Measurements from ENCODE around the gene CLEC18B.
"Not testable (repeated sequence)": the region's sequence is repeated elsewhere in the genome, so short reads cannot be mapped to it uniquely, and the experiment has no call there.

CLEC18B gene

DNA sequence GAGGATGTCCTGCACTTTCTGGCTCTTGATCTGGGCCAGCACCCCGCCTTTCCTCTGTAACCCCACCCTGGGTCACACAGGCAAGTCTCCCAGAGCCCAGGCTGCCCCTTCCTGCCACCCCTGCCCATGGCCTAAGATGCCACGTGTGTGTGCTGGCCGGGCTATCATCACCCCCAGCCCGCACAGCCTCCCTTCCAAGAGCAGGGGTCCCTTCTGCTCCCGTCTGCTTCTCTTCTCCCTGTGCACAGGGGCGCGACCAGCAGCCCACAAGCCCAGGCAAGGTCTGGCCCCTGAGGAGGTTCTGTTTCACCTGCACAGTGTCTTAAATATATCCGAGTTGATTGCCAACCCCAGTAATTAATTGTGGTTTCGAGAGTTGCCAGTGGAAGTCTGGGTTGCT lies 10.3 kb downstream of the CLEC18B start:
- not testable (repeated sequence) for H3K4me3 ChIP-seq (ENCODE audit: low read depth, low read length)

DNA sequence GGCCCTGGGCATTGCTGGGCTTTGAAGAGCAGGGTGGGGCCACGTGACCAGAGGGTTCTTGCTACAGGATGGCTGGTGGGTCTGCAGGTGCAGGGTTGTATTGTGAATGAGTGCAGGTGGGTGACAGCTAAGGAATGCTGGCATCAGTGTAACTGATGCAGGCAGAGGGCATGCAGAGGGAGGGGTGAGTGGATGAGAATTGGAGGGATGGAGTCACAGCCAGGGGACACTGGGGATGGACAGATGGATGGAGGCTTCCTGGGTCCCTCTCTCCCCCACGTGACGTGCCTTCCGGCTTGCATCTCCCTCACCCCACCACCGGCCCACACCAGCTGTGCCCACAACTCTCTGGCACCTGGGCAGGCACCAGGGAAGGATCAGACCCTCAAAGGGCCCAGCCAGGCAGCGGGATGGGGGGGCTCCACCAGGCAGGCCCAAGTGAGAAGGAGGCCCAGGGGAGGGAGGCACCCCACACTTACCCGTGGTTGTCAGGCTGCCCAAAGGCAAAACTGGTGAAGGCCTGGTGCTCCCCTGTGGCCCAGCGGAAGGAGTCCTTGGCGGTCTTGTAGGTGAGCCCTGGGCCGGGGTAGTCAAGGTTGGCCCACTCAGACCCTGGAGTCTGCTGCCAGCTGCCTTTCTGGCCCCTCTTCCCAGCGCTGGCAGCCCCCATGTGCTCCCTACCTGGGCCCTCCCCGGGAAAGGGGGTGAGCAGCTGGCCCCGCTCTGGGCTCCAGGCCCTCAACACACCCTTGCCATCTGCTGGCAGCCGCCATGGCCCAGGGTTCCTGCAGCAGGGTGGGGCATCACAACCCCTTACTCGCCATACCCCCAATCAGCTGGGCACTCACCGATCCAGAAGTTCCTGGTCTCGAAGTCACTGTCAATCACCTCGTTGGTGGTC lies 11.0 kb downstream of the CLEC18B start:
- not testable (repeated sequence) for H3K4me3 ChIP-seq (ENCODE audit: low read depth, low read length)

DNA sequence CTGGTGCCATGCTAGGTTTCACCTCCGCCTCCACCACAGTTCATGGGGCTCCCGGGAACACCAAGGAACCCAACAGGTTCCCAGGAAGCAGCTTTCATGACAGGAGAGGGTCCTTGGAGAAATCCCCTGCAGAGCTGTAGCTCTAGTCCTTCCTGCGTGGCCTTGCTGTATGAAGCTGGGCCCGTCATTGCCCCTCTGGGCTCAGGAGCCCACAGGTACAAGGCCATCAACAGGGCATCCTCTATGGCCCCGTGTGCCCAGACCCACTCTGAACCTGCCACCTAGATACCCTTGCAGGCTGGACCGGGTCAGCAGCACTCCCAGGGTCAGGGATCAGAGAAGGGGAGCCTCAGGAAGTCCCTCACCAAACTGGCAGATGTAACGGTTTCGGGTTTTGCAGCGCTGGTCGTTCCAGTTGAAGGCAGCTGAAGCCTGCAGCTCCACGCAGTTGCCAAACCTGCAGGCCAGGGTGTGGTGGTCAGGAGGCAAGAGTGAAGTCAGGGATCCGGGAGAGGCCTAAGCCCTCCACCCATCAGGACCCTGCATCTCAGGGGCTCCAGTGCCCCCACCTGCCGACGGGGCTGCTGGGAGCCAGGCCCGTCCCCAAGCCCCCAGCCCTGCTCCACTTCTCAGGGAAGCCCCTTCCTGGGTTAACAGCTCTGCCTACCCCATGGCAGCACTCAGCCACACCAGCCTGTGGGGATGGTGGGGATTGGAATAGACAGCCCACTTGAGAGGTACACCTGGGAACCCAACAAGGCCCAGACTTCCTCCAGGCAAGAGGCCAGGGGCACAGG lies 11.9 kb downstream of the CLEC18B start:
- H3K4me3 ChIP-seq (ENCODE audit: low read depth, low read length): not testable (repeated sequence)

DNA sequence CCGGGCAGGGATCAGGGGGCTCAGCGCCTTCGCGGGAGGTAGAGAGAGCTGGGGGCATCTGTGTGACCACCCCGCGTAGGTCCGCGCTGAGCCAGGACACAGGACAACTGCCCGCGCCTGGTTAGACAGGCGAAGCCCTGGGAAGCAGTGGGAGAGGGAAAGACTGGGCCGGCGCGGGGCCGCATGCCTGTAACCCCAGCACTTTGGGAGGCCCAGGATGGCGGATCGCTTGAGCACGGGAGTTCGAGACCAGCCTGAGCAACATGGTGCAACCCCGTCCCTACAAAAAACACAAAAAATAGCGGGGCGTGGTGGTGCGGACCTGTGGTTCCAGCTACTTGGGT lies 13.9 kb downstream of the CLEC18B start:
- not testable (repeated sequence) for H3K4me3 ChIP-seq (ENCODE audit: low read depth, low read length)

DNA sequence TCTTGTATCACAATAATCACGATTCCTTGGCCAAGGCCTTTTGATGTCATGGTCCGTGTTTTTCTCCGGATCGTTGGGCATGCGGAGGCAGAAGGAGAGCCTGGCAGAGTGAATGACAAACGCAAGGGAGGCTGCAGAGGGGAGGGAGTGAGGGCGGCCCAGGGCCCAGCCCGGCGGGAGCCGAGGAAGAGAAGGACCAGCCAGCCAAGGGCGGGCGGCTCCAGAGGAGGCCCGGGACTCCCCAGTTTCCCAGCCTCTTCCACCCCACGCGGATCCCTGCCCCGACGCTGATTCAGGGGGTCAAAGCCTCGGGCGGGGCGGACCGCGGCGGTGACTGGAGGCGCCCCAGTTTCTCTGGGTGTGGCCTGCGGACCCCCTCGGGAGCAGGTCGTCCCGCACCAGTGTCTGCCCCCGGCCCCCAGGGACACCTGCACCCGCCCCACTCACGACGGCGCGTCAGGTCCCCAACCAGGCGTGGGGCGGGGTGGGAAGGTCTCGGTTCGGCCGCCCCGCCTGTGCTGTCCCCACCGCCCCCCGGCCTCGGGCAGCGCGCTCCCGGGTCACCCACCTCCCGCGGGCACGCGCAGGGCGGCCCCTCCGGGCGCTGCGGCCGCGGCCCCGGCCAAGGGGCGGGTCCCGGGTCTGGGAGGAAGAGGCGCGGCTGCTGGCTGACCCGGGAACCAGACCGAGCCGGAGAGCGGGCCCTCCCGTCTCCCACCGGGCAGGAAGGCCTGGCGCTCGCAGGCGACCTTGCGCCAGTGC lies 14.5 kb downstream of the CLEC18B start:
- not testable (repeated sequence) for H3K4me3 ChIP-seq (ENCODE audit: low read depth, low read length)

DNA sequence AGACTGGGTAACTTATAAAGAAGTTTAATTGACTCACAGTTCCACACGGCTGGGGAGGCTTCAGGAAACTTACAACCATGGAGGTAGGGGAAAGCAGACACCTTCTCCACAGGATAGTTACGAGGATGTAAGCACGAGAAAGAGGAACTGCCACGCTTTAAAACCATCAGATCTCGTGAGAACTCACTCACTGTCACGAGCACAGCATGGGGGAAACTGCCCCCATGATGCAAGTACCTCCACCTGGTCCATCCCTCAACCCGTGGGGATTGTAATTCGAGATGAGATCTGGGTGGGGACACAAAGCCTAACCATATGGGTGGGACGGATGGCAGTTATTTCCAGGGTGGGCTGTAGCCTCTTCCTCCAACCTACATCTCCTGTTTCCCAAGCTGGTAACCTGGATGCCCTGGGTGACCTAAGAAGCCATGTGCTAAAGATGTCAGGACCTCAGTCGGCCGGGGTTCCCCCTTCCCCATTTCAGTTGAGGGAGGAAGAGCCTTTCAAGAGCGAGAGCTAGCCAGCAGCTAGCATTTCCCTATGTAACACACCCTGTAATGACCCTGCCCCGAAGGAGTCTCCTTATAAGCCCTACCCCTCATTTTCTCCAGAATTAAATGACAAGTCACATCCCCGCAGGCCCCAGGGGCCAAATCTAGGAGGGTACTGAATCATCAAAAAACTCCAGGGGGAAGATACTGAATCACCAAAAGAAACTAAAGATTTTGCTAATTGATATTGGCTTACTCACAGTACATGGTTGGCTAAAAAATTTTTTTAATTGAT lies 16.9 kb downstream of the CLEC18B start:
- H3K4me3 ChIP-seq (ENCODE audit: low read depth, low read length): not testable (repeated sequence)

DNA sequence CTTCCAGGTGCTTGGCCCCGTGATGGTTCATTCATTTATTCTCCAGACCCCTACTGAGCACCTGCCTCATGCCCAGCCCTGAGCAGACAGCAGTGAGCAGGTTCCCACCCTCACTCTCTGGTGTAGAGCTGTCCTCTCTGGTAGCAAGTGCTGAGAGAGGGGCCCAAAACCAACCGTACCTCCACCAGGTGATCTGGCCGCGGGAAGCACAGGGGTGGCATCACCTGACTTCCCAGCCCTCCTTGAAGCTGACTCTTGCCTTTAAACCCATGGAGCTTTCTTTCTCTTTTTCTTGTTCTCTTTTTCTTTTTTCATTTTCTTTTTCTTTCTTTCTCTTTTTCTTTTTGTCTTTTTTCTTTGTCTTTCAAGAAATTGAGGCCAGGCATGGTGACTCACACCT lies 21.0 kb downstream of the CLEC18B start:
- not testable (repeated sequence) for H3K4me3 ChIP-seq (ENCODE audit: low read depth, low read length)

DNA sequence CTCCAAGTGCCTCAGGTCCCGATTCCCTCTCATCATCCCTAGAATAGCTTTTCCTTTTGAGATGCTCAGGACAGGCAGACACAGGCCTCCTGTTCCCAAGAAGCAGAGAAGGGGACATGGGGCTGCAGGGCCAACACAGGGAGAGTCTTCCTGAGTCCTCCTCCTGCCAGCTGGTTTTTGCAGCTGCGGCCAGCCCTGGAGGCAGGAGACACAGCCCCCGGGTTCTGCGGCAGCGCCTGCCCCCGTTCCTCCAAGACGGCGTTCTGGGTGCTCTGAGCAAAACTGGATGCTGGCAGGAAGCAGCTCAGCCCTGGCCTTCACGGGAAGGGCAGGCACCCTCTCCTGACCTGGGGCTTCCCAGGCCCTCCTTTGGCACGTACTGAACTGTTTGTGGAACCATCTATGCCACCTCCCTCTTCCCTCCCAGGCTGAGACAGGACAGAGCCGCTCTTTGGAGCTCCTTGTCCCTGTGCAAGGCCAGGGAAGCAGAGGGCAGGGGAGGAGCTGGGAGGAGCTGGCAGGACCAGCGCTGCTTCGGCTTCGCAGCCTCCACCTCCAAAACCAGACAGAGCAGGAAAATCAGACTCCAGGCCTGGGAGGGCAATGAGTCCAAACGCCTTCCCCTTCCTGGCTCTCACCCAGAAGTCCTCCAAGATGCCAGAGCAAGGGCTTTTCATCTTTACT lies 22.9 kb downstream of the CLEC18B start:
- H3K4me3 ChIP-seq (ENCODE audit: low read depth, low read length): not testable (repeated sequence)

DNA sequence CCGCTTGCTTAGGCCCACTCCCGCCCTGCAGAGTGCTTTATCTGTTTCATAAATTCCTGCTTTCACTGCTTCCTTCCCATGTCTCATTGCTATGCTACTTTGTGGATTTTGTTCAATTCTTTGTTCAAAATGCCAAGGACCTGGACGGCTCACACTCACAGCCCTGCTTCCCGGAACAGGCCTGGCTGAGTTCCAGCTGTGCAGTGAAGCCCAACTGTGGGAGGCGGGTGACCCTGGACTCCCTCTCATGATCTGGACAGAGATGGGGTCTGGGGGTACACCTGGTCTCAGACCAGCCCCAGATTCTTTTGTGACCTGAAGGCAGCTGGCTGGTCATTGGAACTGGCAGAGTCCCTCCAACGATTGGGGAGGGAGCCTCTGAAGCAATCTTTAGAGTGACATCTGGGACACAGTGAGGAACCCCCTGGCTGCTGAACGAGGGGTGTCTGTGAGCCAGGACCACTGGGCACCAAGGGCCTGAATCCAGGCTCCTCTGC lies 24.7 kb downstream of the CLEC18B start:
- H3K4me3 ChIP-seq (ENCODE audit: low read depth, low read length): not testable (repeated sequence)

DNA sequence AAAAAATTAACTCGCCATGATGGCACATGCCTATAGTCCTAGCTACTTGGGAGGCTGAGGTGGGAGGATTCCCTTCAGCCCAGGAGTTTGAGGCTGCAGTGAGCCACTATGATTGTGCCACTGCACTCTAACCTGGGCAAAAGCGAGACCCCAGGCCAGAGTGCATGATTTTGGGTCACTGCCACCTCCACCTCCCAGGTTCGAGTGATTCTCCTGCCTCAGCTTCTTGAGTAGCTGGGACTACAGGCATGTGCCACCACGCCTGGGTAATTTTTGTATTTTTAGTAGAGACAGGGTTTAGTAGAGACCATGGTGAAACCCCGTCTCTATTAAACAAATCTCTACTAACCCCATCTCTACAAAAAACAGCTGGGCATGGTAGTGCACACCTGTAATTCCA lies 26.7 kb downstream of the CLEC18B start:
- not testable (repeated sequence) for H3K4me3 ChIP-seq (ENCODE audit: low read depth, low read length)

DNA sequence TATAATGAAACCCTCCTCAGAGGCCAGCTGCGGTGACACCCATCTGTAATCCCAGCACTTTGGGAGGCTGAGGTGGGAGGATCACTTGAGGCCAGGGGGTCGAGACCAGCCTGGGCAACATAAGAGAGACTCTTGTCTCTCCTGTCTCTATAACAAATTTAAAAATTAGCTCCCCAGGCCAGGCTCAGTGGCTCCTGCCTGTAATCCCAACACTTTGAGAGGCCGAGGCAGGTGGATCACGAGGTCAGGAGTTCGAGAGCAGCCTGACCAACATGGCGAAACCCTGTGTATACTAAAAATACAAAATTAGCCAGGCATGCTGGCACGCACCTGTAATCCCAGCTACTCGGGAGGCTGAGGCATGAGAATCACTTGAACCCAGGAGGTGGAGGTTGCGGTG lies 27.1 kb downstream of the CLEC18B start:
- not testable (repeated sequence) for H3K4me3 ChIP-seq (ENCODE audit: low read depth, low read length)

DNA sequence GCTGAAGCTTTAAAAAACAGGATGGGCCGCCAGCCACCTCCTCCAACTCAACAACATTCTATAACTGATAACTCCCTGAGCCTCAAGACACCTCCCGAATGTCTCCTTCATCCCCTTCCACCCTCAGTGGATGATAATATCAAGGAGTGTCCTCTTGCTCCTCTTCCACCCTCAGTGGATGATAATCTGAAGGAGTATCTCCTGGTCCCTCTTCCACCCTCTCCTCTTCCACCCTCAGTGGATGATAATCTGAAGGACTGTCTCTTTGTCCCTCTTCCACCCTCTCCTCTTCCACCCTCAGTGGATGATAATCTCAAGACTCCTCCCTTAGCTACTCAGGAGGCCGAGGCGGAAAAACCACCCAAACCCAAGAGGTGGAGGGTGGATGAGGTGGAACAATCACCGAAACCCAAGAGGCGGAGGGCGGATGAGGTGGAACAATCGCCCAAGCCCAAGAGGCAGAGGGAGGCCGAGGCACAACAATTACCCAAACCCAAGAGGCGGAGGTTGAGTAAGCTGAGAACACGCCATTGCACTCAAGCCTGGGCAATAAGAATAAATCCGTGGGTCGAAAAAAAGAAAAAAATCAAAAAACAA lies 29.7 kb downstream of the CLEC18B start:
- not testable (repeated sequence) for H3K4me3 ChIP-seq (ENCODE audit: low read depth, low read length)

DNA sequence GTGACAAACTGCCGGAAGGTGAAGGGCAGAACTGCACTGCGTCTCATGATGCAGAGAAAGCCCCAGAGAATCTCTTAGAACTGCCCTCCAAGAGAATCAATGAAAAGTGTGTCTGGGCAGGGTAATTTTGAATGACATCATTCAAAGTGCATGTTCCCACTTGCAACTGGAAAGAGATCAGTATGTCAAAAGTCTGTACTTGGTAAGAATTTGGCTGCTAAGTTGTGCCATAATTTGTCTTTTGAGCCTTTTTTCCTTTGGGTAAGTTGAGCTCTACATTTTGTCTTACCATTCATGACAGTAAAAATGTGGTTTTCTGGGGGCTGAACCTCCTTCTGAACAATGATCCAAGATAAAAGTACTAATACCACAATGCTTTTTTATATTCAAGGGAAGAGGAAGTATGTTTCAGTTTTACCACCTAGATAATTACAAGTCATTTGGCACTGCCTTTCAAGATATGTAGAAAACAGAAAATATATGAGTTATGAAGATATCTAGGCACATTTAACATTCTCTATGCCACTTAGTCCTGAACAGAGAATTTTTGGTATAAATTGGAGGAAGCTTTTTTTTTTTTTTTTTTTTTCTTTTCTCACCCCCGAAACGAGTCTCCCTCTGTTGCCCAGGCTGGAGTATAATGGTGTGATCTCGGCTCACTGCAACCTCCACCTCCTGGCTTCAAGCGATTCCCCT lies 38.8 kb downstream of the CLEC18B start:
- H3K4me3 ChIP-seq (ENCODE audit: low read depth, low read length): not testable (repeated sequence)

DNA sequence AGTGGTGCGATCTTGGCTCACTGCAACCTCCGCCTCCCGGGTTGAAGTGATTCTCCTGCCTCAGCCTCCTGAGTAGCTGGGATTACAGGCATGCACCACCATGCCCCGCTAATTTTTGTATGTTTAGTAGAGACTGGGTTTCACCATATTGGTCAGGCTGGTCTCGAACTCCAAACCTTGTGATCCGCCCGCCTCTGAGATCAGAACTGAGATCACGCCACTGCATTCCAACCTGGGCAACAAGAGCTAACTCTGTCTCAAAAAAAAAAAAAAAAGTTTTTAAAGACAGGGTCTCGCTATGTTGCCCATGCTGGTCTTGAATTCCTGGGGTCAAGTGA lies 47.5 kb downstream of the CLEC18B start:
- not testable (repeated sequence) for H3K4me3 ChIP-seq (ENCODE audit: low read depth, low read length)

Data from GM12875 (cell line).